Astrocyte (in vitro differentiated cells and primary cell): Measurements from ENCODE around the gene GABBR2. TPM values are rescaled to one million over a fixed set of nuclear protein-coding genes. Genes with fewer than 3 reads are reported as not detected.

ENCODE experiments used
- DNase-seq: peaks from one replicate; pipeline ENCODE4 v3.0.0-alpha.2; 2010; ENCODE audit warnings: low read depth
- FAIRE-seq: peaks from 2 replicates; lab custom pipeline; 2011; peaks lifted over from hg19 to GRCh38; lab: Jason Lieb, UNC
- H2AFZ ChIP-seq: 2 replicates; pipeline ENCODE4 v1.6.0; 2012; ENCODE audit warnings: low read depth, low read length, inconsistent platforms
- H3K27ac ChIP-seq: 2 replicates; pipeline ENCODE4 v1.5.1; 2011; ENCODE audit warnings: low read depth, low read length, inconsistent platforms
- H3K27me3 ChIP-seq: 2 replicates; pipeline ENCODE4 v1.6.0; 2011; ENCODE audit warnings: low read length, inconsistent platforms; ENCODE audit not compliant: insufficient read depth
- H3K36me3 ChIP-seq: 2 replicates; pipeline ENCODE4 v1.5.1; 2011; ENCODE audit warnings: low read length, inconsistent platforms; ENCODE audit not compliant: insufficient read depth
- H3K4me1 ChIP-seq: 2 replicates; pipeline ENCODE4 v1.5.1; 2011; ENCODE audit warnings: low read length, inconsistent platforms; ENCODE audit not compliant: insufficient read depth
- H3K4me2 ChIP-seq: 2 replicates; pipeline ENCODE4 v1.6.0; 2012; ENCODE audit warnings: low read length, inconsistent platforms
- H3K4me3 ChIP-seq: 2 replicates; pipeline ENCODE4 v1.5.1; 2011; ENCODE audit warnings: low read depth, mild to moderate bottlenecking, low read length, inconsistent platforms; ENCODE audit not compliant: insufficient read depth
- H3K79me2 ChIP-seq: 2 replicates; pipeline ENCODE4 v1.6.0; 2012; ENCODE audit warnings: mild to moderate bottlenecking, low read length, inconsistent platforms; ENCODE audit not compliant: insufficient read depth
- H3K9ac ChIP-seq: 2 replicates; pipeline ENCODE4 v1.6.0; 2012; ENCODE audit warnings: mild to moderate bottlenecking, low read length, inconsistent platforms
- H3K9me3 ChIP-seq: 2 replicates; pipeline ENCODE4 v1.5.1; 2012; ENCODE audit warnings: low read depth, mild to moderate bottlenecking, low read length, inconsistent platforms; ENCODE audit not compliant: insufficient read depth
- H4K20me1 ChIP-seq: 2 replicates; pipeline ENCODE4 v1.6.0; 2012; ENCODE audit warnings: low read length, inconsistent platforms; ENCODE audit not compliant: insufficient read depth
- H3K27ac Mint-ChIP-seq: one replicate; pipeline ENCODE4 v1.8.0; 2021; ENCODE audit warnings: mild to moderate bottlenecking, mixed read lengths; ENCODE audit not compliant: unreplicated experiment
- H3K27me3 Mint-ChIP-seq: one replicate; pipeline ENCODE4 v1.8.0; 2021; ENCODE audit warnings: low read depth, mixed read lengths; ENCODE audit not compliant: unreplicated experiment
- H3K36me3 Mint-ChIP-seq: one replicate; pipeline ENCODE4 v1.8.0; 2021; ENCODE audit warnings: low read depth, mixed read lengths; ENCODE audit not compliant: unreplicated experiment
- H3K4me1 Mint-ChIP-seq: one replicate; pipeline ENCODE4 v1.8.0; 2021; ENCODE audit warnings: low read depth, mixed read lengths; ENCODE audit not compliant: unreplicated experiment
- H3K4me3 Mint-ChIP-seq: one replicate; pipeline ENCODE4 v1.8.0; 2021; ENCODE audit warnings: mild to moderate bottlenecking, moderate library complexity, mixed read lengths; ENCODE audit not compliant: unreplicated experiment
- H3K9me3 Mint-ChIP-seq: one replicate; pipeline ENCODE4 v1.8.0; 2021; ENCODE audit warnings: mild to moderate bottlenecking, mixed read lengths; ENCODE audit not compliant: unreplicated experiment
- CTCF ChIP-seq: IDR thresholded peaks from 2 replicates; pipeline ENCODE4 v1.5.1; 2011; ENCODE audit warnings: low read depth, mild to moderate bottlenecking, inconsistent platforms, low read length, moderate library complexity; ENCODE audit not compliant: insufficient read depth
- EZH2 ChIP-seq: IDR thresholded peaks from 2 replicates; pipeline ENCODE4 v1.6.1; 2012; ENCODE audit warnings: mild to moderate bottlenecking, low read length, inconsistent platforms; ENCODE audit not compliant: insufficient read depth
- total RNA-seq: library from RNA; stranded (reverse); gene quantifications from 2 replicates; pipeline ENCODE4 v1.2.1, GENCODE V29; 2021

Gene GABBR2
- total RNA-seq, 1 donor from 2014 or later: 2.0 TPM

GRCh38 chr9:98399950-98400683 is 308.6 kb downstream of the GABBR2 start:
- no peaks in the 10 kb centered on the region for H3K9me3 ChIP-seq
- H3K4me1 ChIP-seq: no peaks in the 10 kb centered on the region
- no peak overlapping the region for H3K4me3 ChIP-seq
- no peak overlapping the region for H3K4me3 Mint-ChIP-seq
- peaks cover 9% of the 10 kb centered on the region for H3K27me3 ChIP-seq
- H3K36me3 ChIP-seq: no peaks in the 10 kb centered on the region
- peaks cover 2% of the 10 kb centered on the region for H3K9me3 Mint-ChIP-seq
- H3K4me1 Mint-ChIP-seq: no peaks in the 10 kb centered on the region
- FAIRE-seq (no peak), DNase-seq (no peak)
- H2AFZ ChIP-seq: no peak overlapping the region
- H3K36me3 Mint-ChIP-seq: peaks cover 2% of the 10 kb centered on the region
- H3K79me2 ChIP-seq: no peaks in the 10 kb centered on the region
- H4K20me1 ChIP-seq: no peaks in the 10 kb centered on the region
- TF ChIP-seq CTCF (no peak), EZH2 (no peak)
- no peak overlapping the region for H3K4me2 ChIP-seq
- no peak overlapping the region for H3K9ac ChIP-seq
- H3K27ac ChIP-seq: no peak overlapping the region
- H3K27ac Mint-ChIP-seq: no peak overlapping the region
- H3K27me3 Mint-ChIP-seq: peaks cover 37% of the 10 kb centered on the region

- H3K9me3 ChIP-seq: no peaks in the 10 kb centered on the region
- no peak overlapping the region for H2AFZ ChIP-seq
- H3K4me1 Mint-ChIP-seq: no peaks in the 10 kb centered on the region
- H3K4me1 ChIP-seq: no peaks in the 10 kb centered on the region
- no peak for FAIRE-seq
- H3K4me3 ChIP-seq: no peak overlapping the region
- no peaks in the 10 kb centered on the region for H4K20me1 ChIP-seq
- TF ChIP-seq EZH2 (no peak), CTCF (no peak)
- H3K27ac ChIP-seq: no peak overlapping the region
- no peak overlapping the region for H3K4me2 ChIP-seq
- peaks cover 11% of the 10 kb centered on the region for H3K27me3 ChIP-seq
- no peak overlapping the region for H3K9ac ChIP-seq
- no peak for DNase-seq
- peaks cover 49% of the 10 kb centered on the region for H3K27me3 Mint-ChIP-seq
- H3K9me3 Mint-ChIP-seq: peaks cover 14% of the 10 kb centered on the region
- H3K79me2 ChIP-seq: no peaks in the 10 kb centered on the region
- H3K27ac Mint-ChIP-seq: no peak overlapping the region
- peaks cover 4% of the 10 kb centered on the region for H3K36me3 Mint-ChIP-seq
- no peaks in the 10 kb centered on the region for H3K36me3 ChIP-seq
- H3K4me3 Mint-ChIP-seq: no peak overlapping the region
These were observed 312.1 kb downstream of the GABBR2 start for GRCh38 chr9:98396656-98397055.

- Histone ChIP-seq H3K9me3 (no peaks in the 10 kb centered on the region), H3K79me2 (no peaks in the 10 kb centered on the region), H3K27ac (no peak overlapping the region), H3K4me2 (no peak overlapping the region), H3K9ac (no peak overlapping the region), H3K36me3 (no peaks in the 10 kb centered on the region), H3K4me3 (no peak overlapping the region), H4K20me1 (no peaks in the 10 kb centered on the region), H3K4me1 (no peaks in the 10 kb centered on the region), H2AFZ (no peak overlapping the region), H3K27me3 (peaks cover 11% of the 10 kb centered on the region)
- H3K9me3 Mint-ChIP-seq: peaks cover 14% of the 10 kb centered on the region
- no peaks in the 10 kb centered on the region for H3K4me1 Mint-ChIP-seq
- no peak overlapping the region for H3K27ac Mint-ChIP-seq
- TF ChIP-seq CTCF: no peak
- no peak for TF ChIP-seq EZH2
- H3K36me3 Mint-ChIP-seq: peaks cover 4% of the 10 kb centered on the region
- H3K4me3 Mint-ChIP-seq: no peak overlapping the region
- DNase-seq: no peak
- no peak for FAIRE-seq
- H3K27me3 Mint-ChIP-seq: peaks cover 53% of the 10 kb centered on the region
These were observed 312.5 kb downstream of the GABBR2 start for GRCh38 chr9:98396236-98396635.
